H1 (cell line): ENCODE data around the gene PCAT7. TPM values are rescaled to one million over a fixed set of nuclear protein-coding genes. Genes with fewer than 3 reads are reported as not detected.

Source experiments
- CTCF ChIA-PET: fragments of 300-600 bp; sonication (Branson Sonifier 250); formaldehyde crosslinking; loops from one replicate; lab custom pipeline; 2021; ENCODE audit not compliant: partially characterized antibody; lab: Charles Lee
- POLR2A ChIA-PET: fragments of 300-600 bp; sonication (Branson Sonifier 250); formaldehyde crosslinking; loops from one replicate; lab custom pipeline; 2021; ENCODE audit warnings: inconsistent platforms; ENCODE audit not compliant: partially characterized antibody; lab: Charles Lee
- DNase-seq, 2 experiments: peaks; one replicate each; pipeline versions ENCODE4 v3.0.0 to v3.0.0-alpha.2; 2010 to 2022; ENCODE audit warnings: low spot score in 2 of 2, low read depth in 1 of 2, mixed read lengths in 1 of 2
- FAIRE-seq: peaks from 2 replicates; lab custom pipeline; 2011; peaks lifted over from hg19 to GRCh38; lab: Jason Lieb, UNC
- H2AFZ ChIP-seq: 2 replicates; pipeline ENCODE4 v1.8.1; 2012; ENCODE audit warnings: low read length, inconsistent platforms
- H2AK5ac ChIP-seq: 2 replicates; pipeline ENCODE4 v1.6.1; 2013; ENCODE audit warnings: low read depth, low read length
- H2BK120ac ChIP-seq: replicated peaks from 2 replicates; pipeline ENCODE3; 2013; ENCODE audit warnings: low read depth, low read length, inconsistent platforms
- H2BK12ac ChIP-seq: 2 replicates; pipeline ENCODE4 v1.6.1; 2013; ENCODE audit warnings: low read depth, low read length
- H2BK15ac ChIP-seq: 2 replicates; pipeline ENCODE4 v1.6.1; 2013; ENCODE audit warnings: low read length
- H2BK20ac ChIP-seq: 2 replicates; pipeline ENCODE4 v1.6.1; 2013; ENCODE audit warnings: low read length
- H2BK5ac ChIP-seq: 2 replicates; pipeline ENCODE4 v1.6.1; 2013; ENCODE audit warnings: low read depth, low read length
- H3K14ac ChIP-seq: 2 replicates; pipeline ENCODE4 v1.6.1; 2013; ENCODE audit warnings: inconsistent platforms; ENCODE audit not compliant: insufficient read length
- H3K18ac ChIP-seq: 2 replicates; pipeline ENCODE4 v1.6.1; 2013; ENCODE audit warnings: low read length; ENCODE audit errors: extremely low read depth
- H3K23ac ChIP-seq: 2 replicates; pipeline ENCODE4 v1.6.1; 2013; ENCODE audit warnings: inconsistent platforms; ENCODE audit not compliant: insufficient read length
- H3K23me2 ChIP-seq: 2 replicates; pipeline ENCODE4 v1.6.1; 2013; ENCODE audit warnings: low read depth, low read length
- H3K27ac ChIP-seq: 2 replicates; pipeline ENCODE4 v1.6.1; 2011; ENCODE audit warnings: low read depth, low read length, inconsistent platforms
- H3K27me3 ChIP-seq, 4 experiments: replicated peaks in 1 of 4; 1 replicate in 1 of 4; 2 replicates in 3 of 4; pipeline versions ENCODE4 v1.6.1 to v1.8.1; 2011 to 2013; ENCODE audit warnings: low read length in 3 of 4, mild to moderate bottlenecking in 3 of 4, inconsistent platforms in 2 of 4, mixed read lengths in 2 of 4, moderate library complexity in 1 of 4; ENCODE audit not compliant: control insufficient read depth in 3 of 4, insufficient read depth in 3 of 4; ENCODE audit errors: extremely low read depth in 1 of 4
- H3K36me3 ChIP-seq, 4 experiments: 2 replicates each; pipeline versions ENCODE4 v1.6.1 to v1.8.1; 2011 to 2013; ENCODE audit warnings: mild to moderate bottlenecking in 4 of 4, low read length in 3 of 4, moderate library complexity in 2 of 4, control low read depth in 1 of 4, inconsistent platforms in 1 of 4; ENCODE audit not compliant: insufficient read depth in 4 of 4, control insufficient read depth in 2 of 4
- H3K4ac ChIP-seq: replicated peaks from 2 replicates; pipeline ENCODE3; 2013; ENCODE audit warnings: low read length, low read depth, mixed read lengths, inconsistent platforms; ENCODE audit not compliant: insufficient read length
- H3K4me1 ChIP-seq, 4 experiments: replicated peaks in 1 of 4; 1 replicate in 1 of 4; 2 replicates in 3 of 4; pipeline versions ENCODE4 v1.6.1 to v1.8.1; 2011 to 2013; ENCODE audit warnings: low read length in 3 of 4, inconsistent platforms in 2 of 4, mixed read lengths in 1 of 4; ENCODE audit not compliant: insufficient read depth in 4 of 4, control insufficient read depth in 3 of 4
- H3K4me2 ChIP-seq, 2 experiments: 2 replicates each; pipeline versions ENCODE4 v1.6.1 to v1.8.1; 2011 to 2013; ENCODE audit warnings: low read depth in 2 of 2, low read length in 2 of 2, control low read depth in 1 of 2, inconsistent platforms in 1 of 2, mild to moderate bottlenecking in 1 of 2; ENCODE audit not compliant: insufficient read depth in 1 of 2
- H3K4me3 ChIP-seq, 4 experiments: fragments of 200-600, 300-600 bp in 1 of 4; sonication (generic), shearing (Covaris generic), sonication (Bioruptor Twin) in 1 of 4; 2 replicates each; pipeline versions ENCODE4 v1.5.1 to v1.8.1; 2011 to 2016; ENCODE audit warnings: low read length in 4 of 4, low read depth in 3 of 4, control low read depth in 2 of 4, inconsistent platforms in 2 of 4, mild to moderate bottlenecking in 2 of 4, mixed read lengths in 1 of 4, moderate library complexity in 1 of 4; ENCODE audit not compliant: insufficient read depth in 2 of 4; ENCODE audit errors: extremely low read depth in 1 of 4
- H3K56ac ChIP-seq: replicated peaks from 2 replicates; pipeline ENCODE3; 2013; ENCODE audit warnings: low read depth, mild to moderate bottlenecking, mixed read lengths, low read length, inconsistent platforms; ENCODE audit not compliant: insufficient read length
- H3K79me1 ChIP-seq: 2 replicates; pipeline ENCODE4 v1.6.1; 2013; ENCODE audit warnings: low read depth, low read length, control low read depth
- H3K79me2 ChIP-seq, 2 experiments: 2 replicates each; pipeline versions ENCODE4 v1.6.1 to v1.8.1; 2012 to 2013; ENCODE audit warnings: low read length in 2 of 2, mild to moderate bottlenecking in 2 of 2, inconsistent platforms in 1 of 2; ENCODE audit not compliant: insufficient read depth in 2 of 2, control insufficient read depth in 1 of 2
- H3K9ac ChIP-seq, 4 experiments: replicated peaks in 1 of 4; 1 replicate in 1 of 4; 2 replicates in 3 of 4; pipeline versions ENCODE4 v1.6.1 to v1.8.1; 2011 to 2013; ENCODE audit warnings: low read depth in 3 of 4, low read length in 3 of 4, control low read depth in 2 of 4, mild to moderate bottlenecking in 2 of 4, moderate library complexity in 2 of 4, inconsistent platforms in 1 of 4; ENCODE audit errors: extremely low read depth in 1 of 4
- H3K9me3 ChIP-seq, 2 experiments: 2 replicates each; pipeline versions ENCODE4 v1.6.1 to v1.8.1; 2012 to 2013; ENCODE audit warnings: mild to moderate bottlenecking in 2 of 2, moderate library complexity in 2 of 2, control low read depth in 1 of 2, inconsistent platforms in 1 of 2, low read depth in 1 of 2, low read length in 1 of 2, mixed read lengths in 1 of 2; ENCODE audit not compliant: insufficient read depth in 2 of 2
- H4K20me1 ChIP-seq, 2 experiments: replicated peaks in 1 of 2; 2 replicates each; pipeline versions ENCODE3 to v1.8.1; 2011 to 2013; ENCODE audit warnings: inconsistent platforms in 2 of 2, low read length in 2 of 2, mild to moderate bottlenecking in 1 of 2; ENCODE audit not compliant: insufficient read depth in 2 of 2, control insufficient read depth in 1 of 2
- H4K5ac ChIP-seq: 2 replicates; pipeline ENCODE4 v1.6.1; 2013; ENCODE audit warnings: low read length, low read depth, mixed read lengths, inconsistent platforms; ENCODE audit not compliant: insufficient read length
- H4K8ac ChIP-seq: 2 replicates; pipeline ENCODE4 v1.8.0; 2013; ENCODE audit warnings: mild to moderate bottlenecking, moderate library complexity, low read length, inconsistent platforms; ENCODE audit not compliant: insufficient read depth; ENCODE audit errors: extremely low read depth
- H4K91ac ChIP-seq: replicated peaks from 2 replicates; pipeline ENCODE3; 2013; ENCODE audit warnings: low read length, mixed read lengths, inconsistent platforms; ENCODE audit not compliant: insufficient read length
- BRCA1 ChIP-seq: IDR thresholded peaks from 2 replicates; pipeline ENCODE4 v1.6.1; 2012; ENCODE audit warnings: low read depth, low read length, improper control_type of control experiment
- CREB1 ChIP-seq: IDR thresholded peaks from 2 replicates; pipeline ENCODE4 v1.6.1; 2012; ENCODE audit warnings: inconsistent platforms
- WGBS, 2 experiments: shearing (Covaris generic) in 1 of 2; methylation state at CpG; one replicate each; pipeline versions ENCODE4 v1.1.6 to v1.1.7; 2013 to 2015; ENCODE audit warnings: low lambda C conversion rate in 2 of 2, mixed read lengths in 2 of 2, inconsistent platforms in 1 of 2, low coverage in 1 of 2, missing lambda C conversion rate in 1 of 2; ENCODE audit not compliant: insufficient replicate concordance in 2 of 2, insufficient coverage in 1 of 2, insufficient read length in 1 of 2; ENCODE audit errors: extremely low coverage in 1 of 2, missing lambda C conversion rate in 1 of 2; 5-methylcytosine and 5-hydroxymethylcytosine counted together
- polyA plus RNA-seq, 7 experiments: library from polyadenylated mRNA; depleted of rRNA in 3 of 7; stranded (reverse) in 5 of 7; unstranded in 2 of 7; fragments of >200 nt in 5 of 7; fragments of 200-250 nt in 2 of 7; gene quantifications; 1 replicate in 5 of 7; 2 replicates in 1 of 7; 4 replicates in 1 of 7; pipeline versions ENCODE4 v1.2.1 to v1.2.3, GENCODE V29; 2011 to 2013; ENCODE audit warnings: missing spikeins in 2 of 7, mixed read lengths in 2 of 7
- total RNA-seq: library from RNA; stranded (reverse); fragmentation: NEBNext Ultra II Directional; extraction: Animal tissue kit (Norgen Biotek cat#: 25700); gene quantifications from 2 replicates; pipeline ENCODE4 v1.2.1, GENCODE V29; 2021

Gene PCAT7
- total and polyA plus RNA-seq, 2 of the 8 experiments (the other 6 are each of a cell fraction or from before 2014, with no cell fraction given): 3.2 to 4.1 TPM

DNA sequence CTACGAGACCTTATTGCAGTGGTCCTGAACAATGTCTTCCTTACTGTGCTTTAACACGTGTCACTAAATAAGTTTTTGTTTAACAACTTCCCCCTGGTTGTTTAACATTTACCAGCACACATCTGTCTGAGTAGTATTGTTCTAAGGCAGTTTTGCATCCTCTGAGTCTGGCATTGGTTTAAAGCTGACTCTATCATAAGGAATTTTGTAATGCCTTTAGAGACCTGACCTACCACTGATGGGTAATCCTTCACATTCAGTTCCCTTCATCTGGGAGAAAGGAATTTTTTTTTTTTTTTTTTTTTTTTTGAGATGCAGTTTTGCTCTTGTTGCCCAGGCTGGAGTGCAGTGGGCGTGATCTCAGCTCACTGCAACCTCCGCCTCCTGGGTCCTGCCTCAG lies 20.0 kb upstream of the PCAT7 start:
- Histone ChIP-seq H3K36me3 (no peaks in the 10 kb centered on the region), H3K4me2 (no peak overlapping the region), H4K8ac (peak overlapping the region; percentile 12; the same call in 1 of the 2 replicates), H4K91ac (no peak overlapping the region), H3K79me2 (no peaks in the 10 kb centered on the region; a peak in 1 of 4 replicates), H2BK15ac (no peak overlapping the region), H3K18ac (no peak overlapping the region), H4K5ac (no peak overlapping the region), H3K14ac (no peak overlapping the region), H3K4ac (no peak overlapping the region), H3K4me3 (no peak overlapping the region), H3K56ac (no peak overlapping the region), H2BK120ac (no peak overlapping the region), H4K20me1 (no peaks in the 10 kb centered on the region), H2BK5ac (no peak overlapping the region), H3K9ac (no peak overlapping the region), H3K27me3 (no peaks in the 10 kb centered on the region), H3K9me3 (no peaks in the 10 kb centered on the region), H3K4me1 (no peaks in the 10 kb centered on the region), H2AK5ac (no peak overlapping the region), H3K23ac (no peak overlapping the region), H2BK12ac (no peak overlapping the region), H3K79me1 (no peaks in the 10 kb centered on the region), H2AFZ (no peak overlapping the region), H3K23me2 (no peaks in the 10 kb centered on the region), H3K27ac (no peak overlapping the region), H2BK20ac (no peak overlapping the region)
- FAIRE-seq (no peak), DNase-seq (no peak)
- TF ChIP-seq BRCA1 (no peak), CREB1 (no peak)
- ChIA-PET CTCF (no interaction called here), POLR2A (no interaction called here)
- 89% methylated on average over 4 of the region's 4 CpGs; no CpG with 5 or more reads in 1 of the 2 experiments for WGBS, 2 experiments
